ENCODE results near the gene DRGX. TPM values are rescaled to one million over a fixed set of nuclear protein-coding genes. Genes with fewer than 3 reads are reported as not detected.

Gene DRGX
- total and polyA plus RNA-seq, 2 of the 4 experiments (the other 2 are of a cell fraction) = not detected

- H4K8ac ChIP-seq (ENCODE audit: low read depth in 2 of 2, low read length in 2 of 2) = no peak overlapping the region
- ChIA-PET CTCF (no interaction called here), POLR2A (ENCODE audit: unreplicated experiment) (no interaction called here)
- H2BK5ac ChIP-seq (ENCODE audit: low read depth, low read length, poor library complexity, severe bottlenecking) = no peak overlapping the region
- no peak overlapping the region for H3K4ac ChIP-seq (ENCODE audit: low read depth, low read length)
- H3K4me1 ChIP-seq (ENCODE audit: control insufficient read depth, insufficient read depth, low read length) = no peaks in the 10 kb centered on the region
- H3K14ac ChIP-seq (replicated peaks; ENCODE audit: low read depth, low read length) = no peak overlapping the region
- in situ Hi-C loops (cut with MboI; ENCODE audit: low sequenced_read_pairs) = no loop called here
- no peak overlapping the region for H2BK15ac ChIP-seq (ENCODE audit: low read depth, low read length)
- peaks cover 2% of the 10 kb centered on the region; the same call in 1 of the 2 replicates for H3K27me3 ChIP-seq (ENCODE audit: control insufficient read depth, insufficient read depth, low read length)
- TF ChIP-seq ELK1 (IDR thresholded peaks at IDR 0.05; ENCODE audit: borderline replicate concordance, low read depth, low read length) (no peak), MAZ (IDR thresholded peaks at IDR 0.05; ENCODE audit: borderline replicate concordance, low read depth, low read length) (no peak), RCOR1 (IDR thresholded peaks at IDR 0.05; ENCODE audit: insufficient replicate concordance, low read length) (no peak), MXI1 (IDR thresholded peaks at IDR 0.05; ENCODE audit: borderline replicate concordance, low read depth, low read length) (no peak), CHD1 (IDR thresholded peaks at IDR 0.05; ENCODE audit: low read depth, low read length) (no peak), NFE2L2 (IDR thresholded peaks at IDR 0.05; ENCODE audit: low read depth, low read length) (no peak), RAD21 (IDR thresholded peaks at IDR 0.05; ENCODE audit: low read length) (no peak), CTCF (conservative IDR thresholded peaks at IDR 0.05; ENCODE audit: low read depth, low read length) (no peak), FOS (IDR thresholded peaks at IDR 0.05; ENCODE audit: low read depth, low read length) (no peak), POLR2A (IDR thresholded peaks at IDR 0.05; ENCODE audit: low read depth, low read length) (no peak)
- no peak overlapping the region for H2BK120ac ChIP-seq (ENCODE audit: low read depth, low read length)
- no peaks in the 10 kb centered on the region for H3K79me1 ChIP-seq (ENCODE audit: low read depth in 1 of 2, low read length in 2 of 2)
- ATAC-seq (ENCODE audit: low read depth) (no peak), DNase-seq (no peak)
- H3K56ac ChIP-seq (ENCODE audit: extremely low read depth, insufficient read depth, low read length) = no peak overlapping the region
- BruUV-seq (replicated peaks) = no TSS peak
- H3K9ac ChIP-seq (ENCODE audit: low read depth, low read length) = no peak overlapping the region
- peaks cover 5% of the 10 kb centered on the region for H3K9me3 ChIP-seq (ENCODE audit: control insufficient read depth, insufficient read depth, low read length)
- dilution Hi-C loops (cut with HindIII; ENCODE audit: low sequenced_read_pairs, unreplicated experiment) = no loop called here
- no peaks in the 10 kb centered on the region for H3K36me3 ChIP-seq (ENCODE audit: control insufficient read depth, insufficient read depth, low read length)
- H3K4me2 ChIP-seq (ENCODE audit: low read depth, low read length) = no peak overlapping the region
- H2AFZ ChIP-seq (replicated peaks; ENCODE audit: low read length, poor library complexity) = no peak overlapping the region
- H3K9me1 ChIP-seq (ENCODE audit: insufficient read depth, low read length) = no peaks in the 10 kb centered on the region
- no peak overlapping the region for H4K91ac ChIP-seq (ENCODE audit: insufficient read depth, low read depth, low read length)
- no CpG with 5 or more reads among the region's 3 CpGs for WGBS, 2 experiments (ENCODE audit: extremely low coverage in 2 of 2, insufficient read length in 1 of 2)
- H3K18ac ChIP-seq (ENCODE audit: low read depth, low read length) = no peak overlapping the region
- H2AK9ac ChIP-seq (replicated peaks; ENCODE audit: low read depth, low read length, poor library complexity) = no peak overlapping the region
- no peak overlapping the region for H3K23ac ChIP-seq (ENCODE audit: low read depth, low read length)
- no peaks in the 10 kb centered on the region for H4K20me1 ChIP-seq (ENCODE audit: insufficient read depth, low read length)
- intact Hi-C loops (cut with micrococcal nuclease) = no loop called here
- H3K27ac ChIP-seq (ENCODE audit: insufficient read depth, low read length) = no peak overlapping the region
- no peak overlapping the region for H3K4me3 ChIP-seq (ENCODE audit: insufficient read depth, low read depth, low read length)
- H2BK20ac ChIP-seq (ENCODE audit: low read depth, low read length) = no peak overlapping the region
- no peak overlapping the region for H2AK5ac ChIP-seq (ENCODE audit: low read depth, low read length)
- no peak overlapping the region for H4K5ac ChIP-seq (ENCODE audit: low read depth, low read length)
Observed at GRCh38 chr10:49354593-49354992, 41.3 kb downstream of the DRGX start.

All from IMR-90 (cell line).